Stimulated activated CD8-positive, alpha-beta memory T cell treated with anti-CD3 and anti-CD28 coated beads, Interleukin-7, amount 100 ng/mL, for 4 hours (primary cell): ENCODE results near the gene PLD4.

ENCODE experiments used
- DNase-seq, 2 donors: peaks; one replicate each; pipeline ENCODE4 v3.0.0-alpha.2; 2020; ENCODE audit warnings: low read depth in 2 of 2

Gene PLD4

GRCh38 chr14:104928391-104929133 lies 3.9 kb downstream of the PLD4 start:
- no peak for DNase-seq

GRCh38 chr14:104929268-104930230 lies 4.9 kb downstream of the PLD4 start:
- DNase-seq: no peak

DNA sequence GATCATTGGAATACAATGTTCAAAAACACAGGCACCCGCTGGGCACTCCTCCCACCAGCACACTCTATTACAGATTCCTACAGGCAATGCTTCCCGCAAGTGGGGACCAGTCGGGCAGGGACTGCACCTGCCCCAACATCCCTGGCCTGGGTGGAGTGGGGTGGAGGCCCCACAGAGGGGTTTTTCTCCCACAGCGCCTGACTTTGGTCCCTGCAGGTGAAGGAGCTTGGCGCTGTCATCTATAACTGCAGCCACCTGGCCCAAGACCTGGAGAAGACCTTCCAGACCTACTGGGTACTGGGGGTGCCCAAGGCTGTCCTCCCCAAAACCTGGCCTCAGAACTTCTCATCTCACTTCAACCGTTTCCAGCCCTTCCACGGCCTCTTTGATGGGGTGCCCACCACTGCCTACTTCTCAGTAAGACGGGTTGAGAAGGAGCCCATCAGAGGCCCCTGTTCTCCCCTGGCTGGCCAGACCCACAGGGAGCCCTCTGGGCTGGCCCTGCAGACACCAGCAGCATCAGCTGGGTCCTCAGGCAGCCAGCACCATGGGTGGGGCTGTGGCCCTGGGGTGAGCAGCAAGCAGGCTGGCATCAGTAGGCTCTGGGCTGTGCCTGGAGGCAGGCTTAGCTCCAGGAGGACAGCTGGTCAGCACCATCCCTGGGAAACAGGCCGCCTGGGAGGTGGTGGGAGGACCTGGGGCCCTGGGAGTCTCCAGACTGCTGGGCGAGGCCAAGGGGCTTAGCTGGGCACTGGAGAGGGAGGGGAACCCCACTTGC lies 6.0 kb downstream of the PLD4 start:
- no peak for DNase-seq

GRCh38 chr14:104931304-104931770 lies 6.7 kb downstream of the PLD4 start:
- no peak for DNase-seq

DNA sequence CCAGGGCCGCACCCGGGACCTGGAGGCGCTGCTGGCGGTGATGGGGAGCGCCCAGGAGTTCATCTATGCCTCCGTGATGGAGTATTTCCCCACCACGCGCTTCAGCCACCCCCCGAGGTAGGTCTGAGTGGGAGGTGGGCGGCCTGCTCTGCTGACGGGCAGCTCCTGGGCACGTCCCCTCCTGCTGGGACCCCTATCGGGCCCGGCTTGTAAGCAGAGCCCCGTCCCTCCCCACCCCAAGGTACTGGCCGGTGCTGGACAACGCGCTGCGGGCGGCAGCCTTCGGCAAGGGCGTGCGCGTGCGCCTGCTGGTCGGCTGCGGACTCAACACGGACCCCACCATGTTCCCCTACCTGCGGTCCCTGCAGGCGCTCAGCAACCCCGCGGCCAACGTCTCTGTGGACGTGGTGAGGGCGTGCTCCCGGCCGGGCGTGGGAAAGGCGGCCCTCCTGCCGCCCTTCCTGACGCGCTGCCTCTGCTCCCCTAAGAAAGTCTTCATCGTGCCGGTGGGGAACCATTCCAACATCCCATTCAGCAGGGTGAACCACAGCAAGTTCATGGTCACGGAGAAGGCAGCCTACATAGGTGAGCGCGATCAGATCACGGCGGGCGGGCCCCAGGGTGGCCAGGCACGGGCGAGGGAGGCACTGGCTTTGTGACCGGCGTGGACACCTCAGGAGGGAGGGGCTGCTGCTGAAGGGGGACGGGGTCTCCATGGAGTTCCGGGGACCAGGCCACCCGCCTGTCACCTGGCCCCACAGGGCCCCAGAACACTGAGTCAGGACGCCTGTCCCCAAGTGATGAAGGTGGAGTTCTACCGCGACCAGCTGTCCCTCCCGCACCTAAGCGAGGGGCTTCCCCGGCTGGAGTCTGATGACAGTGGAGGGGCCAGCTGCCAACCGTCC lies 7.3 kb downstream of the PLD4 start:
- DNase-seq: no peak

DNA sequence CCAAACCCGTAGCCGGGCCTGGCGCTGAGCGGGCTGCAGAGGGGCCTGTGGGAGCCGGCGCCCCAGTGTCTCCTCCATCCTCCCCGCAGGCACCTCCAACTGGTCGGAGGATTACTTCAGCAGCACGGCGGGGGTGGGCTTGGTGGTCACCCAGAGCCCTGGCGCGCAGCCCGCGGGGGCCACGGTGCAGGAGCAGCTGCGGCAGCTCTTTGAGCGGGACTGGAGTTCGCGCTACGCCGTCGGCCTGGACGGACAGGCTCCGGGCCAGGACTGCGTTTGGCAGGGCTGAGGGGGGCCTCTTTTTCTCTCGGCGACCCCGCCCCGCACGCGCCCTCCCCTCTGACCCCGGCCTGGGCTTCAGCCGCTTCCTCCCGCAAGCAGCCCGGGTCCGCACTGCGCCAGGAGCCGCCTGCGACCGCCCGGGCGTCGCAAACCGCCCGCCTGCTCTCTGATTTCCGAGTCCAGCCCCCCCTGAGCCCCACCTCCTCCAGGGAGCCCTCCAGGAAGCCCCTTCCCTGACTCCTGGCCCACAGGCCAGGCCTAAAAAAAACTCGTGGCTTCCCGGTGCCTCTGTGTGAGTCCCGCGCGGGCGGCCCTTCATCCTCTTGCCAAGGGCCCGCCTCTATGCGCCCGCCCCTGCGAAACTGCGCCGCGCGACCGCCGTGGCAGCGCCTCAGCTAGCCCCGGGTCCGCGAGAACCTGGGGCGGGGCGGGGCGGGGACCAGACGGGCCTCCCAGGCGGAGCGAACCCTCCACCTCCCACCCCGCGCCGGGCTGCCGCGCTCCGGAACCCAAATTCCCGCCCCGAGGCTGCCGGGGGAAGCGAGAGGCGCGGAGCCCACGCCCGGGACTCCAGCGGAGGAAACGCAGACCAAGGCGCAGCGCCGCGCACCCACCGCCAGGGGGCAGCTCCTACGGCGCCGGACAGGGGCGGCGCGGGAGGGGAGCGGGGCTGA lies 8.3 kb downstream of the PLD4 start:
- peak; percentile 52 to 77 for DNase-seq

GRCh38 chr14:104933746-104934733 lies 9.4 kb downstream of the PLD4 start:
- no peak for DNase-seq

- DNase-seq: no peak
These were observed 10.5 kb downstream of the PLD4 start for GRCh38 chr14:104935026-104935650.

- DNase-seq: no peak
These were observed 11.3 kb downstream of the PLD4 start for GRCh38 chr14:104935955-104936354.

GRCh38 chr14:104936361-104937155 lies 11.9 kb downstream of the PLD4 start:
- DNase-seq: no peak

DNA sequence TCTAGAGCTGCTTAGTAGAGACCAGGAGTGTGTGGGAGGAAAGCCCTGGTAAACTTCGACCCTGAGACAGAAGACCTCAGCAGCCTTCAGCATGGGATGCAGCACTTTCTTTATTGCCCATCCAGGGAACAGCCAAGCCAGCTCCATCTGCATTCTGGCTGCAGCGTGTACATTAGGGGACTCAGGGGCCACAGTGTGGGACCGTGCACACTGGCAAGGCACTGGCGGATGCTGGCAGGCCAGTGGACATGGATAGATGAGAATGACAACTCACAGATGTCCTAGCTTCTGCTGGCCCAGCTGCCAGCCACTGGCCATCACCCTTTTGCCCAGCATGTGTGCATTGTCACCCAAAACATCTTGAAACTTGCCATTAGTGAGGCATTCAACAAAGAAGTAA lies 12.5 kb downstream of the PLD4 start:
- no peak for DNase-seq

GRCh38 chr14:104937694-104938365 lies 13.2 kb downstream of the PLD4 start:
- DNase-seq: no peak

DNA sequence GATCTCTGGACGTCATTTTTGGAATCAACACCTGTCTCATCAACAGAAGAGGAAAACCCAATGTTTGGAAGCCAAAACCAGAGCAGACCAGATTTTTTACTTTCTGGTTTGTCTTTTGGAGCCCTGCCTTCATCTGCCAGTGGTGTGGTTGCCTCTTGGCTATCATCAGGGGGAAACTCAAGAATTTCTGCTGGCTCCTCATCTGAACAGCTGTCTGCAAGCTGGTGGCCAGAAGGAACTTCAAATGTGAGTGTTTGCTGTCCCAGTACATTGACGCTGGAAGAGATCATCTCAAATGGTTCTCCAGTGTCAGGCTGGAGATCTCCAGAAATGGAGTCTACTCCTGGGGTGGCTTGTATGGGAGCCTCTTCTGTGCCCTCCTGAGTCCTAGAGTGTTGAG lies 13.8 kb downstream of the PLD4 start:
- DNase-seq: no peak

GRCh38 chr14:104938960-104939359 lies 14.3 kb downstream of the PLD4 start:
- no peak for DNase-seq

- no peak for DNase-seq
These were observed 15.2 kb downstream of the PLD4 start for GRCh38 chr14:104939666-104940410.
